ENCODE results near the gene AHNAK2.

Gene AHNAK2

GRCh38 chr14:104985675-104986486 is 7.7 kb upstream of the AHNAK2 start, which contains the start of gene CLBA1:
CLBA1 (plus strand) TSS chr14:104985788; CDS start chr14:104986432, 644 bp downstream.
- DNase-seq (ENCODE audit: low spot score): peak; percentile 86

- no peak for DNase-seq (ENCODE audit: low spot score)
Measured at GRCh38 chr14:104984056-104984894, 6.1 kb upstream of the AHNAK2 start.

DNA sequence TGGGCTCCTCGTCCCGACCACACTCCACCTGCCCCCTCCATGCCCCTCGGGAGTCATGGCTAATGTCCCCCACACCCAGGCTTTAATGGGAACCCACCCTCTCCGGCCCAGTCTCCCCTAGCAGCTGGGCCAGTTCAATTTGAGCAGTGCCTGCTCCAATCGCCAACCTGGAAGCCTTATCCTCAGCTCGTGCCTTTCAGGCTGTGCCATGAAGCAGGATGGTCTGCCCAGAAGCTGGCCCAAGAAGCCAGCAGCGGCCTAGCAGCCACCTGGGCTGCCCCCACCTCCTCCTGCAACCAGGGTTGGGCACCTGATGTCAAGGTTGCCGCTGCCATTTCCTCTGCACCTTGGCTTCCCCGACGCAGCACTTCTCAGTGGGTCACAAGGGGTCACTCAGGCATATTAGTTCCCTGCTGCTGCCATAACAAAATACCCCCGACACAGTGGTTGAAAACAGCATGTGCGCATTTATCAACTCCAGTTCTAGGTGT is 5.1 kb upstream of the AHNAK2 start:
- no peak for DNase-seq (ENCODE audit: low spot score)

- no peak for DNase-seq (ENCODE audit: low spot score)
Measured at GRCh38 chr14:104982548-104983230, 4.5 kb upstream of the AHNAK2 start.

DNA sequence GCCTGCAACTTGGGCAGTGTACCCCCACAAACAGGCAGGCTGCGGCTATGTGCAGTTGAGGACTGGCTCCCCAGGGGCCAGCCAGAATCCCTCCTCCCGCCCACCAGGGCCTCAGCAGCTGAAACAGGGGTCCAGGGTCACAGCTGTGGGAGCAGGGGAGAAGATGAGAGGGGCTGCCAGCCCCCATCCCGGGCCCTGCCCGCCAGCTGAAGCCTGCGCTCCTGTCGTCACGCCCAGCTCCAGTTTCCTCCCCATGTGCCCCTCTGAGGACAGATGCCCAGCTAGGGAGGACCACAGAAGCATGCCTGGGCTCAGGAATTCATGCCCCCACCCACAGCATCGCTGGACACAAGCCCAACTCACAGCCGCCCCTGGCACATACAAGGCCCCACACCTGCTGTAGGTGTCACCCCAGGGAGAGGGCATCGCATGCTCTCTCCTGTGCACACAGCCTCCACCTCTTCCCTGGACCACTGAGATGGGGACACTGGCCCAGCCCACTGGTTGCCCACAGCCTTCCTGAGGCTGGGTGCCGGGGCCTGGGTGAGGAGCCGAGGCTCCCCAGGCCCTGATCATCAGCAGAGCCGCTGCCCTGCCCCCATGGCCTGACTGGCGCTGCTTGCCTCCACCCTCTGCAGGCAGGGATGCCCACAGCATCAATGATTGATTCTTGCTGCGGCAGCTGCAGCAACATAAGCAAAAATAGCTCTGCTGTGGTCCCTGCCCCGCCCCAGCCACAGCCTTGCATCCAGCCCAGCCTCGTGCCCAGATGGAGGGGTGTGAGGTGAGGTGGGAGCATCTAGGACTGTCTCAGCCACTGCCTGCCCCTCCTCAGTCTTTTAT is 3.7 kb upstream of the AHNAK2 start:
- DNase-seq (ENCODE audit: low spot score): peak; percentile 45

- no peak for DNase-seq (ENCODE audit: low spot score)
Measured at GRCh38 chr14:104980611-104981531, 2.7 kb upstream of the AHNAK2 start.

DNA sequence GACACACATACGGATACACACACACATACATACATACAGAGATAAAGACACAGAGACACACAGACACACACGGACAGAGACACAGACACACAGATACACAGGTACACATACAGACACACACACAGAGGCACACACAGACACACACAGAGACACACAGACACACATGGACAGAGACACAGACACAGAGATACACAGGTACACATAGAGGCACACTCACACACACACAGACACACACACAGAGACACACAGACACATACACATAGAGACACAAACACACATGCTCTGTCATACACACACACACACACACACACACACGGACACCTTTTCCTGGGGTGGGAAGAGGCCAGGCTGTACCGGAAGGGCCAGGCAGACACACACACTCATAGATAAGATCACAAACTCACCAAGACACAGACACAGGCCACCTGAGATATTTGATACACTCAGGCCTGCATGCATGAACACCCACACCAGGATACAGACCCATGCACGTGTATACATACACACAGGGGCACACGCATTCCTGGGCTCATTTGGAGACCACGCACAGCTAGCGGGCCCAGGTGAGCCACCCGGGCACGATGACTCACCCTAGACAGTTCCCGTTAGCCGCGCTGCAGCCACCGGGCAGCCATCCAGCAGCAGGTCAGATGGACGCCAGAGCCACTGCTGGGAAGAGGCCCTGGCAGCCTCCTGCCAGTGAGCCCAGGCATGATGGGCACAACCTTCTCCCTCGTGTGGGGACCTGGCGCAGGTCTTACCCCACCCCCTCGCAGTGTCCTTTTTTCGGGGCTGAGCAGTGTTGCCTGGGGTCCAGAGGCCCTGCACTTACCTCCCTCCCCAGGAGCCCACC is 1.8 kb upstream of the AHNAK2 start:
- DNase-seq (ENCODE audit: low spot score): no peak

- DNase-seq (ENCODE audit: low spot score): no peak
Measured at GRCh38 chr14:104978746-104979691, 845 bp upstream of the AHNAK2 start.

DNA sequence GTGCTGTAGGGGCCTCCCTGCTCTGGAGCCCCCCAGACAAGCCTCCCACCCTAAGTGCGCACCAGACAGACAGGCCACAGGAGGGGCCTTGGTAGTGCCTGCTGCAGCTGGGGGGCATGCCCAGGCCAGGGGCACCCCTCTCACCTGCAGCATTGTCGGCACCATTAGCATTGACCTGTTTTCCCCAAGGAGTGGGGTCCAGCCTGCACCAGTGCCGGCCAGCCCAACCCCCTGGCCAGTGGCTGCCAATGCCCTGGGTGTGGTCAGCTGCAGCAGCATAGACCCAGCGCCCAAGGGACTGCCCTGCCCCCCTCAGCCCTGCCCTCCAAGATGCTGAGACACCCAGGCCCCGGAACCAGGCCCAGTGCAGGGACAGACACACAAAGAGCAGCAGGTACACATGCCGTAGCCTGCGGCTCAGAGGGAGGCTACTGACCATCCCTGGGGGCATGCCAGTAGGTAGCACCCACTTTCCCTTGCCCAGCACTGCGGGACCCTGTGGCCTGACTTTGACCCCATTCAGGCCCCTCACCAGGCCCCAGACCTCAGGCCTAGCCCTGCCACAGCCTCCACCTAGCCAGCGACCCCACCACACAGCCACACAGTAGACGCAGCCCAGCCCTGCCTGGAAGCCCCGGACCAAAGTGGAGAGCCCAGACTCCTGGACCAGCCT is 1.0 kb downstream of the AHNAK2 start:
- no peak for DNase-seq (ENCODE audit: low spot score)

- peak; percentile 52 for DNase-seq (ENCODE audit: low spot score)
Measured at GRCh38 chr14:104976198-104977007, 1.8 kb downstream of the AHNAK2 start.

DNA sequence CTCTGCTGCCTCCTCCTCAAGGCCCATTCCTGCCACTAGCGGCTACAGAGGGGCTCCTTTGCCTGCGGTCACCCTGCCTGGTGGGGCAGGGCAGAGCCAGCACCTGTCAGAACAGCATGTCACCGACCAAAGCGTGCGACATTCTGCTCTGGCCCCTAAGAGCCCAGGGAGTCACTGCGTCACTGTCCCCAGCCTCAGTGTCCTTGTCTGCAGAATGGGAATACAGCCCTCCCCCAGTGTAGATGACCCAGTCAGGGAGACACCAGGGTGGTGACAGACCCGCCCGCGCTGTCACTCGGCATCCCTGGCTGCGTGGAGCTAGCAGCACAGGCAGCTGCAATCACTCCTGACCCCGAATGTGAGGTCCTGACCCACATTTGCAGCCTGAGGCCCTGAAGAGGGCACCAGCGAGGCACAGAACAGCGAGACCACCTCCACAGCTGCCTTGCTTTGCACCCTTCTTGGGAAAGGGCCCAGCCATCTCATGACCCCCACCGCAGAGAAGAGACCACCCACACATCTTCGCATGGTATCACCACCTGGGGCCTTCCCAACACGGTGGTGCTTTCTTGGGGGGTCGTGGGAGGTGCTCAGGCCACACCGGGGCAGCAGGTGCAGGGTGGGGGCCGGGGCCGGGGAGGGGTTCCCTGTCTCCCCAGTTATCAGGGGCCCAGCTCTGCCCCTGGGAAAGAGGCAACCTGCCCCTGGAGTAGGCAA is 2.5 kb downstream of the AHNAK2 start:
- no peak for DNase-seq (ENCODE audit: low spot score)

DNA sequence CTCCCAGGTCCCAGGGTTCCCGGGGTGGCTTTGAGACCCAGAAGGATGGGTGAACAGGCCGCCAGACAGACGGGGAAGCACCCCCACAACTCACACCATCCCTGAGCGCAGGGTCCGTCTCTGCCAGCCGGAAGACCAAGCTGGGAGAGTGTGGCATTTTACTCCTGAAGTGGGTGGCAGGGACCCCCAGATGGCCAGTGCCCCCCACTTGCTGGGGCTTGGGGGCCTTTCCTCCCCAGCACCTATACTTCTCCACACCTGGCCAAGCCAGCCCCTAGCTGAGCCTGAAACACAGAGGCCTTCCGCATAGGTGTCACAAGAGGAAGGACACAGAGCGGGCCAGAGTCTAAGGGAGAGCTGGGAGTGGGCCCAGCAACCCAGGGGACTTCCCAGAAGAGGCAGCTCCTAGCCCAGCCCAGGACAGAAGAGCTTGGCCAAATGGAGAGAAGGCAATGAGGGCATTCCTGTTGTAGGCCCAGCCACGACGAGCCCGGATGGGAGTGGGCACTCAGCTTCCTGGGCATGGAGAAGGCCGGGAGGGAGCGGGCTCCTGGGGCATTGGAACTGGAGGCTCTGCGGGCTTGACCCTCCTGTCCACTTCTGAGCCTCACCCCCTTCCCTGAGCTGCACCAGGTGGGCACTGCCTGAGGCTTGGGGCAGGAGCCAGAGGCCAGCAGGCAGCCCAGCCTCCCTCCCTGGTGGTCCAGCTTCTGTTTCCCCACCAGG is 3.3 kb downstream of the AHNAK2 start:
- no peak for DNase-seq (ENCODE audit: low spot score)

DNA sequence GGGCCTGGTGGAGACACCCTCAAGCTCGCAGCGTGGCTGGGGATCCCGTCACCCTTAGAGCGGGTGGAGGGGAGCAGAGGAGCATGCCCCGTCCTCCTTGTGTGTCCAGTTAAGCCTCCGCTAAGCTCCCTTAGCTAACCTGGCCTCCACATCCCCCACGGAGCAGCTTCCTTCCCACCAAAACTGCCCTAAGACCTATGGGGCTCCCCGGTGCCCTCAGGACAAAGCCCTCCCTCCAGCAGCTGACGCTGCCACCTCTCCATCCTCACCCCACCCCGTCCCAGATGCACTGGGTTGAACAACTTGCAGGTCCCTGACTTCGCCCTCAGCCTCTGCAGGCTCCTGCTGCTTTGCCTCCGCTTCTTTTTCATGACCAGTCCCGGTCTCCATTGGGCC is 4.0 kb downstream of the AHNAK2 start:
- no peak for DNase-seq (ENCODE audit: low spot score)

DNA sequence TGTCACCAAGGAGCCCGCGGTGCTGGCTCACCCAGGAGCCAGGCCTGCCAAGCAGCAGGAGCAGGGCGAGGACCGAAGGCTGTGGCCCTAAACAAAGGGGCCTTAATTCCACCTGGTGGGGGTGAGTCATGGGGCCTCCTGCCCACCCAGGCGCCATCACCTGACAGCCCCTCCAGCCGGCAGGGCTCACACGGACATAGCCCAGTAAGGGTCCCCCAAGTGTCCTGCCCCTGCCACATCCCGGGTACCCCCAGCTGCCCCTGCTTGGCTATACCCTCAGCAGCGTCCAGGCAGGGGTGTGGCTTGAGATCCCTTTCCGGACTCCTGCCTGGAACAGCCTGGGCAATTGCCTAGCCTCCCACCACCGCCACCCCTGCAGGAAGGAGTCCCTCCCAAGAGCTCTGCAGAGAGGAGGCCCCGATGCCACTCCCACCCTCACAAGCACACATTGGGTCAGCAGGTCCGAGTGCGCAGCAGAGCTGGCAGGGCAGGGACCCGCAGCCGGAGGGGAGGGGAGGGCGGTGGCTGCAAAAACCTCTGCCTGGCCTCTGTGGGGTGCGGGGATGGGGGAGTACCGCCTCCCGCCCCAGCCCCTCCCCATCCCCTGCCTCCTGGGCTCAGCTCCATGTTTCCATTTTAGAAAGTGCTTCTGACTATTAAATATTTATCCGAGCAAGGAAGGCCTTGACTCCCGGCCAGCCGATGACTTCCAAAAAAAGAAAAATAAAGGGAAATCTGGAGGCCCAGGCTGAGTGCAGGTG is 4.6 kb downstream of the AHNAK2 start:
- DNase-seq (ENCODE audit: low spot score): no peak

GRCh38 chr14:104973135-104973384 is 5.1 kb downstream of the AHNAK2 start:
- no peak for DNase-seq (ENCODE audit: low spot score)
